HG03354 (cell line): ENCODE measurements around the gene HNRNPC.

Source experiments
- ATAC-seq: cut with Tn5 transposase; IDR thresholded peaks from one replicate; pipeline ENCODE4 v1.9.1; 2021; ENCODE audit warnings: mild to moderate bottlenecking; ENCODE audit not compliant: unreplicated experiment, poor library complexity, severe bottlenecking

Gene HNRNPC

DNA sequence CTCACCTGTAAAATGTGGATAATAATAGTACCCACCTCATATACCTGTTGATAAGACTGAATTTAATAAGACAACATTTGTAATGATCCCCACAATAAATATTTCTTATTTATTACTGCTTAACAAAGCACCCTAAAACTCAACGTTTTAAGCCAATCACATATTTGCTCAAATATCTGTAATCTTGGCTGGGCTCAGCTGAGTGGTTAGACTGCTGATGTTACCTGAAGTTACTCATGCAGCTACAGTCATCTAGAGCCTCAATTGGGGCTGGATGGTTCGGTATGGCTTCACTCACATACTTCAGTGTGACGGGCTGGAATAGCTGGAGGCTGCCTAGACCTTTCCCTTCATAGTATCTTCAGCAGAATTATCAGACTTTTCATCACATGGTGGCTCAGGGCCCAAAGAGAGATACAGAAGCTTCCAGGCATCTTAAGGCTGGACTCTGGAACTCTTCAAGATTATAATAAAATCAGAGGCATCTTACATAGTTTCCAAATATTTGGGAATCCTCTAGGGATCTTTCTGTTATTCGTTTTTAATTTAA lies 109.1 kb downstream of the HNRNPC start:
- no peak for ATAC-seq
